Left lobe of liver (tissue), 2 donors: ENCODE results near the gene A3GALT2. TPM values are rescaled to one million over a fixed set of nuclear protein-coding genes. Genes with fewer than 3 reads are reported as not detected.

Source experiments
- ATAC-seq: fragments of 200-7000 bp; cut with Tn5 transposase; one replicate; pipeline ENCODE4 v1.9.1; 2020; ENCODE audit warnings: mild to moderate bottlenecking, moderate library complexity
- DNase-seq: peaks from one replicate; pipeline ENCODE4 v3.0.0-alpha.2; 2020; ENCODE audit warnings: low spot score
- total RNA-seq: library from RNA; stranded (reverse); gene quantifications from one replicate; pipeline ENCODE4 v1.2.1, GENCODE V29; 2021
- donor health status: DM: no; HTN: no; CAD: no; lungs with moderate emphysema.
- donor health status: DM: no; HTN: yes; CAD: no.

The A3GALT2 gene
- total RNA-seq, 1 donor from 2014 or later = not detected

DNA sequence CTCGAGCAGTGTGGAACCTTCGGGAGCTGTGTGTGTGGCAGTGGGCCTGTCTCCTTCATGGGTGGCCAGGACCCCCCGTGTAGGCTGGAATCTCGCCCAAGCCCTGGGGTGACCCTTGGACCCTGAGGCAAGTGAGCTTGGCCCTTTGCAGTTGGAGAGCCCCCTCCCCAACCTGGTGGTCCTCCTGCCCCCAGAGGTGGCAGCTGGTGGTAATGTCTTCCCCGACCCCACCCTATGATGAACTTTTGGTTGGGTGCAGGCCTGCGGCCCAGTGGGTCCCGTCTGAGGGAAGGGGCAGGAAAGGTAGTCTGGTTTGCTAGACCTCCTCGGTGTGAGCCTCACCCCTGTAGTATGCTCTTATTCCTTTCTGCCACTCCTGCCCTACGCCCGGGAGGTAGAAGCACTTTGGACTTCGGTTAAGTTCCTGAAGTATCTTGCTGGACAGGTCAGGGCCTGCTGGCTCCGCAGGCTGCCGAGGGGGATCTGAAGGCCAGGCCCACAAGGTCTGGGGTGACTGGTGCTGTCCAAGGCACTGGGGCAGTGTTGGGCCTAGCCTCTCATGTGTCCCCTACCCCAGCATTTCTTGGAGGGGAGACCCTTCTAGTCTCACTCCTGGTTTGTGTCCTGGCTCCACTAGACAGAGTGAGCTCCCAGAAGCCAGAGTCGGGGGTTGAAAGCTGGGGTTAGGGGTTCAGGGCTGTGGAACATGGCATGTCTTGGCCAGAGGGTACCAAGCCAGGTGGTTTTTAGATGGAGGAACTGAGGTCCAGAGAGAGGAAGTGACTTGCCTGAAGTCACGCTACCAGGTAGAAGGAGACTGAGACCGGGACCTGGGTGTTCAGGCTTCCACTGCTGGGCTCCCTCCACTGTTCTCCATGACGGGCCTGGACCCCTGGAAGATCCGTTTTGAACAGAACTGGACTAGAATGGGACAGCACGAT lies 62.9 kb downstream of the A3GALT2 start:
- peak; percentile 40 for ATAC-seq
- DNase-seq = peak; percentile 67

DNA sequence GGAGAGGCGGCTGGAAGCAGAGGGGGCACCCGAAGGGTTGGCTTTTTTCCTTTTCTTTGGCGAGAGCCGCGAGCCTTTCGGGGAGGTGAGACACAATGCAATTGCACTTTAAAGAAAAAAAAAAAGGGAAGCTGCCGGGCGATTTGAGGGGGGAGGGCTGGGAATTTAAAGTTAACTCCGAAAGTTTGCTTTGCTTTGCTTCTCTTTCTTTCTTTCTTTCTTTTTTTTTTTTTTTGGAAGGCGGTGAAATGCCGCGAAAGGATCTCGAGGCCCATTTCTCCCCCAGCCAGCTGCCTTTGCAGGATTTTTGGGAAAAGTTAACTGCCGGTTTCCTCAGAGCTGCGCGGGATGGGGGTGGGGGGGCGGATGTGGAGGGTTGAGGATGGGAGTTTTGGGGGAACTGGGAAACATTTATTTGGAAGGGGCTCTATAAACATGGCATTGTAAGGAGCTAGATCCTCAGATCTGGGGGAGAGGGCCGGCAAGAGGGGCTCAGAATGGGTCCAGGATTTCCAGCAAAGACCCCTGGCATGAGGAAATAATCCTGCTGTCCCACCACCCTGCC lies 63.6 kb downstream of the A3GALT2 start:
- ATAC-seq (no peak), DNase-seq (no peak)

Other genes starting within 250 kb of the A3GALT2 start
- gene AZIN2, start 239.9 kb downstream of the A3GALT2 start, total RNA-seq = 0.55 TPM
- 1.4 TPM for gene TRIM62, start 139.1 kb downstream of the A3GALT2 start, total RNA-seq
- 8.4 TPM for gene ZNF362, start 64.6 kb downstream of the A3GALT2 start, total RNA-seq
- 48.0 TPM for gene PHC2, start 110.0 kb upstream of the A3GALT2 start, total RNA-seq
- 1.3 TPM for gene ZSCAN20, start 151.5 kb upstream of the A3GALT2 start, total RNA-seq